UCSD-AML1 (cell line): ENCODE results near the gene SLC13A3.

Experiments used
- DNase-seq: peaks from one replicate; lab custom pipeline; 2025; ENCODE audit not compliant: unreplicated experiment; lab: John Stamatoyannopoulos, UW

SLC13A3 gene

DNA sequence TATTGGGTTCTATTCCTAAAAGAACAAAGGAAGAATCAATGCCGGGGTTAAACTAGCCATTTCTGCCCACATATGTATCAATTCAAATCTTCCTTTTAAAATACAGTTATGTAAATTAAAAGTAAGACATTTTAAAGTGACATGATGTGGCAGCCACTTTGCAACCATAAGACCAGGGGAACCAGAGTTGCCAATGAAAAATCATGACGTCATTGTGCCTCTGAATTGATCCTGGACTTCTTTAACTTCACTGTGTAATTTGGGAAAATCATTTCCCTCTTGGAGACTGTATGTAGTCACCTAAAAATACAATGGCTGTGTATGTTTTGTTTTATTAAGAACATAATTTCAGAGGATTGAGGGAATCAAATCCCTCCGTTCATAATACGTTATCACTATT is 42.2 kb downstream of the SLC13A3 start:
- no peak for DNase-seq

DNA sequence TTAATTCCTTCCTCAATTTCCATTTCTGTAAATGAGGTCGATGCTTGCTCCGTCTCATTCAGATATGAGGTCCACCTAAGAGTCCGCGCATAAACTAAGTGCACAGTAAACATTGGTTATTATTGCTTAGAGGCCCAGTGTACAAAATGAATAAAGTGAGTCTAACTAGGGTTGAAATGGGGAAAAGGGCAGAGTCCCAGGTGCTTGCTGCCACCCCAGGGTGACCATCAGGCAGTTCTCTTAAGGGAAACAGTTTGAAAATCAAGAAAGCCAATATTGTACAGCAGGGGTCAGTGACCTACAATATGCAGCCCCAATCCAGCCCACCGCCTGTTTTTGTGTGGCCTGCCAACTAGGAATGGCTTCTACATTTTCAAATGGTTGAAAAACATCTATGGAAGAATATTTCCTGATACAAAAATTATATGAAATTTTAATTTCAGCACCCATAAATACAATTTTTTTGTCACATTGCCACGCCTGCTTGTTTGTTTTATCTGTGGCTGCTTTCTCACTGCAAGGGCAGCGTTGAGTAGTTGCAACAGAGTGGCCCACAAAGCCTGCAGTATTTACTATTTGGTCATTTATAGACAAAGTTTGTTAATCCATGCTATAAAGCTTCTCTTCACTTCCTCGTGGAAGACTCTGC is 43.3 kb downstream of the SLC13A3 start:
- DNase-seq = no peak

DNA sequence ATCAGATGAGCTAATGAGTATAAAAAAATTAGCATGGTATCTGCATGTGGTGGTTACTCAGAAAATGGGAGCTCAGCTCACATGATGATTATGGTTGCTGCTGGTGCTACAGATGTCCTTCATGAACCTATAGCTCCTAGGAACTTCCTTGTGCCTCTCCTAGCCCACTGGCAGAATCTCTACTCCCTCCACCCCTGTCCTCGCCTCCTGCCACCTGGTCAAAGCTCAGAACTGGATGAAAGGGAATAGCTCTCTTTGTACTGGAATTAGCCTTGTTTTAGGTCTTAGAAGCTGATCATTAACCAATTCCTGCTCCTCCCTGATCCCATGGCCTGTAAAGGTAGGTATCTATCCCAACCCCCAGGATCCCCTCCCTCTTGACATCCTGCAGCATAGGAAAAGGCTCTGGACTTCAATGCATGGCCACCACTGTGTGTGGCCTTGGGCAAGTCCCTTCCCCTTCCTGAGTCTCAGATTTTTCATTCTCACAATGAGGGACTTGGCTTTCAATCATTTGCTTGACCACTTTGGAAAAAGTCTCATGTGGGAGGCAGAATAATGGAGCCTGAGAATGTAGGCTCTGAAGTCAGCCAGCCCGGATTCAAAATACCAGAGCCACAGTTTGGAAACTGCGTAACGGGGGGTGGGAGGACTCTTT is 43.9 kb downstream of the SLC13A3 start:
- DNase-seq = no peak

DNA sequence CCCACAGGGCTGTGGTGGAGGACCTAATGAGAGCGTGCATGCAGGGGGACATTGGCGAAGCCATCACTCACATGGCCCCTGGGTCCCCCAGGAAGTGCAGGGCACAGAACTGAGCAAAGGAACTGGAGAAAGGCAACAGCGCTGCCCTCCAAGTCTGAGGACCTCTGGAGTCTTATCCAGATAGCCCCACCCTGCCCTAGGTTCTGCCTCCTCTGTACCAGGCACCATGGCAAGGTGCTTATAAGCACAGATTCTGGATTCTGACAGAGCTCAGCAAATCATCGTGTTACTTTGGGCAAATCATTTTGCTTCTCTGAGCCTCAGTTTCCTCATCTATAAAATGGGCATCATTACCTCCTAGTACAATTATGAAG is 44.5 kb downstream of the SLC13A3 start:
- DNase-seq = no peak

DNA sequence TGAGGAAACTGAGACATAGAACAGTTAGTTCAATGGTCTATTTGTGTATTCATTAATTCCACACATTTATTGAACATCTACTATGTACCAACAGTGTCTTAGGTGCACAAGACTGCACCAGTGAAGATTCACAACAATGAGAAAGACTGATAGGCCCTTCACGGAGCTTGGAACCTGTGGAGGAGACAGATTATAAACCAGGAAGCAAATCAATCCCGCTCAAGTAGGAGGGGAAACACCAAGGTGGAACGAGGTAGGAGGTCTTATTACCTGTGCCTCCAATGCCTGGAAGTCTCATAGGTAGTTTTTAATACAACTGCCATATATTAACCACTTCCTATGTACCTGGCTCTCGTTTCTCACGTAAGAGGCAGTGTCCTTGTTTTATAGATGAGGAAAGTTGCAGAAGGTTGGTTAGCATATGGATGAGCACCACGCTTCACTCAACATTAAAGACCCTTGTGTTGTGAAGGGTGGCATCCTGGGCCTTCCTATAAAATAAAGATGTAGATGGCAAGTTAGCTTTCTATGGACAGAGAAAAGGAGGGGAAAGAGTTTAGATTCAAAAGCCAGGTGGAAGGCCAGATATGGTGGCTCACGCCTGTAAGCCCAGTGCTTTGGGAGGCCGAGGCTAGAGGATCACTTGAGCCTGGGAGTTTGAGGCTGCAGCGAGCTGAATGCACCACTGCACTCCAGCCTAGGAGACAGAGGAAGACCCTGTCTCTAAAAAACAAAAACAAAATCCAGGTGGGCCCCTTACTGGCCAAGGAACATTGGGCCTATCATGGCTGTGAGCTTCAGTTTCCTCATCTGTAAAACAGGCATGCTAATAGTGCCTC is 45.1 kb downstream of the SLC13A3 start:
- DNase-seq = no peak

DNA sequence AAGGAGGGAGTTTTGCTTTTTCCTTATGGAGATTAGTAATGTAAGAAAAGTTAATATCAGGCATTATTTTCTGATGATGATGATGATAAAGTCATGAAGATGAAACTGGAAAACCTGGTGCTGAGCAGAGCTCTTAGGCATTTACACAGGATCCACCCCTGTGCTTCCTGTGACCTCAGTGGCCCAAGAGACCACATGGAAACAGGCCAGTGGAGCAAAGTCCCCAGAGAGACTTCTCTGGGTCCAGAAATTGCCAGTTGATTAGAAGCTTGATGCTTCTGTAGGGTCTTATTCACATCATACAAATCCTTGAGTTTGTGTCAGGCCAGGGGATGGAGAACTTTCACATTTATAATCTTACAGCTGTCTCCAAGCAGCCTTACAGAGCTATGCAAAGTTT is 46.1 kb downstream of the SLC13A3 start:
- DNase-seq = no peak

DNA sequence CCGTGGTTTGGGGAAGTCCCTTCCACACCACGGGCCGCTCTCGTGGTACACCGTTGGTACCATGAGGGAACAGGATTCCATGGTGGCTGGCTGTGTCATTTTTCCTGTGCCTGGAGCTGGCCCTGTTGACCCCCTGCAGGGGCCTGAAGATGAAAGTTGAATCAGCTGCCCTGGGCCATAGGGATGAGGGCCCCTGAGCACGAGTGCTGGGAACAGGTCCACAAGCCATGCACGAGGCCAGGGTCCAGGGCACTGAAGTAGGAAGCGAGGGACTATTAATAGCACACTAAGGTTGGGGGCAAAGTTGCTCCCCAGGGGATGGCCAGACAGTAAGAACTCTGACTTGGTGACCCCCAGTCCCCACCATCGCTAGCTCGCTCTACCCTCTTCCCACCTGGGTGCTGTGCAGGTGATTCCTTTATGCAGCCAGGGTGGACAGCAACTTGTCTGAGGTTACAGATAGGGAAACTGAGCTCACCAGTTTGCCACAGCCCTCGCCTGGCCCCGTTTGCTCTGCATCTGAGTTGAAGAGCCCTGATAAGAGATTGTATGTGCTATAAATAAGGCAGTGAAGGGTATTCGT is 46.6 kb downstream of the SLC13A3 start:
- DNase-seq = no peak

DNA sequence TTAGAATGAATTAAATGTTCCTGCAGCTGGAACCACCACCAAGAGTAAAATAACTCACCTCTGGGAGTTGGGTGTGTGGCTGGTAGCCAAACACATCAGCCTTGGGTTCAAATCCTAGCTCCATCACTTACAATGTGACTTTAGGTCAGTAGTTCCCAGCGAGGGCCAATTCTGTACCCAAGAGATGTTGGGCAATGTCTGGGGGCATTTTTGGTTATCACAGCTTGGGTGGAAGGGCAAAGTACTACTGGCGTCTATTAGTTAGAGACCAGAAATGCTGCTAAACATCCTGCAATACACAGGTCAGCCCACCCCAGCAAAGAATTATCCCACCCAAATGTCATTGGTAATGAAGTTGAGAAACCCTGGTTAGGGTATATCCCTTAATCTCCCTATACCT is 48.8 kb downstream of the SLC13A3 start:
- no peak for DNase-seq

DNA sequence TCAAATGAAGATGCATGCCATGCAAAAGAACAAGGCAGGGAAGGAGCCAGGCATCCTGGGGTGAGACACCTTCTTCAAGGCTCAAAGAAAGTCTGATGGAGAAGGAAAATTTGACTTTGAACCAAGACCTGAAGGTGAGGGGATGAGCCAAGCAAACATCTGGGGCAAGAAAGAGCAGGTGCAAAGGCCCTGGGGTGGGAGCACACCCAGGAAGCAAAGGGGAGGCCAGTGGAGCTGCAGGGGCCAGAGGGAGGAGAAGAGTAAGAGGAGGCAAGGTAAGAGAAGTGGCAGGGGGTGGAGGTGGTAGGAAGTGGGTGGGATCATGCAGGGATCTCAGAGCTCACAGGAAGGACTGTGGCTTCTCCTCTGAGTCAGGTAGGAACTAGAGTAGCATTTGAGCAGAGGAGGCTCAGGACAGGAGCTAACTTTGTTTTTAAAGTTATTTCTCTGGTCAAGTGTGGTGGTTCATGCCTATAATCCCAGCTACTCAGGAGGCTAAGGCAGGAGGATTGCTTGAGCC is 49.6 kb downstream of the SLC13A3 start:
- no peak for DNase-seq

DNA sequence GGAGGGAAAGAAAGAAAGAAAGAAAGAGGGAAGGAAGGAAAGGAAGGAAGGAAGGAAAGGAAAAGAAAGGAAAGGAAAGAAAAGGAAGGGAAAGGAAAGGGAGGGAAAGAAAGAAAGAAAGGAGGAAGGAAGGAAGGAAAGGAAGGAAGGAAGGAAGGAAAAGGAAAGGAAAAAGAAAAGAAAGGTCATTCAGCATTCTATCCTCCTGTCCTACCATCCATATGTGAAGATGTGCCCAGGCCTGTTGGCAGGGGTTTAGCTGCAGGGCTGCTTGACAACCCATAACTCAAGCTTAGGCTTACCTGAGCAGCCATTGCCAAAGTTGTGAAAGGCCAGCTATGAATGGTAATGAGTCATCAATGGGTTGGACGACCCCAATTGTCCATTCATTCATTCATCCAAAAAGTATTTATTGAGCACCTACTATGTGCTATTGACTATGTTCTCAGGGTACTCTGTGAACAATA is 50.9 kb downstream of the SLC13A3 start:
- DNase-seq = no peak

DNA sequence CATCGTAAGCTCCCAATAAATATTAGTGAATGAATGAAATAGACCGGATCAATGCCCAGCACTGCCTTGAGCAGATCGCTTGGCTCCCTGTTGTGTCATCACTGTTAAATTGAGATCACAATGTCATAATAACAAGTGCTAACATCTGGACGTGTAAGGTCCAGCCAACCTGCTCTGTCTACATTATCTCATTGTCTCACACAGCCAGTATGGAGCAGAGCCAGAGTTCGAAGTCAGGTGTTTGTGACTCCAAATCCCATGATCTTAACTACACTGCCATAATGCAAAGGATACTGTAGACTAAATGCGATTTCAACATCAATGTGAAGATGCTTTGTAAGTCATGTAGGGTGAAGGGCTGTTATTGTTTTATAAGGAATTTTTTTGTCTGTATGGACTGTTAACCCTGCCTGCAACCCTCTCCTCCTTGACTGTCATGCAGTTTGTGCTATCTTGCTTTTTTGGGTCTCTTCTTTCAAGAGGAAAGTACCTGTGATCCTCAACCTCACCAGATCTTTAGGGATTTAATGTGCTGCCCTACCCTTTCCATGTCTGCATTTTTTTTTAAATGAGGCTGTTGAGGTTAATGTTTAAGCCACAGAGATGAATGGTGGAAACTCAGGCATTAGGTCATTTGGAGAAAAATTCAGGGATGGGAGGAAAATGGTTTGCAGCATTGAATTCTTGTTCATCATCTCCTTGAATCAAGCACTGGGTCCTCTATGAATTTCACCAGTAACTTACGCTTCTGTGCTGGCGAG is 51.9 kb downstream of the SLC13A3 start:
- DNase-seq = no peak

DNA sequence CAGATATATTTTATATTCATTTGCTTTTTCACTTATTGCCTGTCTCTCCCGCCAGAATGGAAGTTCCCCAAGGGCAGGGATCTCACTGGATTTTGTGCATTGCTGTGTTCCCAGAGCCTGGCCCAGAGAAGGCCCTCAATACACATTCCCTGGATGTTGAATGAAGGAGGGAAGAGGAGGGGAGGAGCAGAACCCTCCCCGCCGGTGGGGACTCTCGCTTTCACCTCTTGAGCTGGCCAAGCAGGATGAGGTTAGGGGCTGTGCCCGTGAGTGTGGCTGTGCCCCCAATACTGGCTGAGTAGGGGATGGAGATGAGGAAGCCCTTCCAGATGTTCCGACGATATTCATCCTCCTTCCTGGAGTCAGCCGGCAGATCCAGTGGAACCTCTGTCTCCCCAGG is 55.3 kb downstream of the SLC13A3 start:
- DNase-seq = no peak

DNA sequence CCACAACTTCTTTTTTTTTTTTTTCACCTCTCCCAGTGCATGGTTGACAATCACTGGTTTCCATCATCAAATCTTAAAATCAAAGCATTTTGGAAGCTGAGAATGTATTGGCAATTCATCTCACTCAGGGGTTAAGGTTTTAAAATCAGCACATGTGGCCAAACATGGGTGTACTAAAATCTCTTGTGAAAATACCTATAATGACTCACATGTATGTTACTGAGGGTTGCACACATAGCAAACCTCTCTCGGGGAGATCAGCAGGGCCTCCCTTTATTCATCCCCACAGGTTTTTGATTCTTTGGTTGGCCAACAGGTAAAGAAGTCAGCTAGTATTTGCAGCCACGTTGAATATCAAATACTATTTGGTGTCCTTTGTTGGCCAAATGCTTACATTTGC is 56.5 kb downstream of the SLC13A3 start:
- no peak for DNase-seq

DNA sequence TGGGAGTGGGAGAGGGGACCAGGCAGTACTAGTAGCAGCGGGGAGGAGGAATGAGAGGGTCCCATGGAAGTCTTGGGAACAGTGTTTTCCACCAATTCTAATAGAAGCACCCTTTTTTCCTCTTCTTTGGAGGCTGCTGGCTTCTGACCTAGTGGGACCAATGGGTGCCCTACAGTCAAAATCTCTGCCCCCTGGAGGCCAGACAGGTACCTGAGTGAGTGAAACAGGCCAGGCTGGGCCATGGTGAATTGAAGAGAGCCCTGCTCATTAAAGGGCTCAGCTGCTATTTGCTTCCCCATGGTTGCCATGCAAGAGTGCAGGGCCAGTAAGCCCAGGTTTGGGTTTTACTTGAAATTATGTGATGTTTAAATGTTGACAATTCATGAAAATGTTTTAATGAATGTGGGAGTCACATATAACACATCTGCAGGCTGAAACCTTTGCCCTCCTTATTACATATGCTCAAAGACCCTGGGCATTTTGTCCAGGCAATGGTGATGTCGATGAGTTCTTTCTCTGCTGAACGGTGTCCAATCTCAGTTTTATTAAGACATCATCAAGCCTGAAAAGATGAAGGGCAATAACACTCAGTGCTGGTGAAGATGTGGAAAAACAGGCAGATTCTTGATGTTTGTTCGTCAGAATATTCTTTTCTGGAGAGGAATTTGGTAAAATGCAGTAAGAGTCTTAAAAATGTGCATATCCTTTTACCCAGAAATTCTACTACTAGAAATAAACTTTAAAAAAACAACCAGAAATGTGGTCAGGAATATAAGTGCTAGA is 58.5 kb downstream of the SLC13A3 start:
- no peak for DNase-seq

DNA sequence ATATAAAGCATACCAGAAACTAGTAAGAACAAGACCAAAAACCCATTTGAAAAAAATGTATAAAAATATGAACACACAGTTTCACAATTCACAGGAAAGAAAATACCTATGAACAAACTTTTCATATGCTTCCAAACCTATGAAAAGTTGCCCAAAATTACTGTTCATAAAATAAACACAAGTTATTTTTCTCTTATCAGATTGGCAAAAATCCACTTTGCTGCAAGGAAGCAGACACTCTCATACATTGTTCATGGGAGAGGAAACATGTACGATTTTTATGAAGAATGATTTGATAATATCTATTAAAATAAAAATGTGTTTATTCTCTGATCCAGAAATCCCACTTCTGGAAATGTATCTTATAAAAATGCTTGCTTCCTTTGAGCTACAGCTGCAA is 60.8 kb downstream of the SLC13A3 start:
- DNase-seq = no peak

DNA sequence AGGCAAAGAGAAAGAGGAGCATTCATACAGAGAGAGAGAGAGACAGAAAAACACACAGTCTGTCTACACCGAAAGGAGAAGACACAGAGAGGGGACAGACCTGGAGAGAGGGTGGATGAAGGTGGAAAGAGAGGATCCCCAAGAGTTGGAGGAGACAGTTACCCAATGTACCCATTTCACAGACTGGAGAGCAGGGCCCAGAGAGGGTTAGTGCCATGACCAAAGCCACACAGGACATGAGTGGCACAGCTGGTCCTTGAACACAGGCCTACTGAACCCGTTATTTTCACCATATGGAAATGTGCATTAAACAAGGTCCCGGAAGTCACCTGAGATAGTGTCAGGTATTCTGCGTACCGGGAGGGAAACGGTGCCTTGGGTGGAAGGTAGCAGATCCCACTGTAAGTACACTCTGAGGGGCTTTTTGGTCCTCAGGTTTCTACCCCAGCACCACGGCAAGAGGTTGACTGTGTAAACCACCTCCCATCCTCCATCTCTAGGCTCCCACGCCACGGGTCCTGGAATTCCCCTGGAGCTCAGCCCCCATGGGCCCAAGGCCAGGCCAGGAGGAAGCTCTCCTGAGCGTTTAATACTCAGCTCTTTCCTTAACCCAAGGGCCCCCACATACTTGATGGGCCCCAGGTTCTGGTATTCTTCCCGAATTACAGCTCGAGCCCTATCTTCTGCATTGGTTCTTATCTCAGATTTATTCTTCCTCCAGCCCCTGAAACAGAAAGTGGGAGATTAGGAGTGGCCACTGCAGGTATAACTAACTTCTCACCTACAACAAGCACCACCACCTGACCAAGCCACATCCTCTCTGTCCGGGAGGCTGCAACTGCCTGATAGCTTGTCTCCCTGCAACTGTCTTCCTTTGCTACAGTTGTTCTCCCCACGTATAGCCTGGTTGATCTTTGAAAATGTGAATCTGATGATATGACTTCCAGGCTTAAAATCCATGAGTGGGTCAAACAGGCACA is 62.4 kb downstream of the SLC13A3 start:
- DNase-seq = no peak

DNA sequence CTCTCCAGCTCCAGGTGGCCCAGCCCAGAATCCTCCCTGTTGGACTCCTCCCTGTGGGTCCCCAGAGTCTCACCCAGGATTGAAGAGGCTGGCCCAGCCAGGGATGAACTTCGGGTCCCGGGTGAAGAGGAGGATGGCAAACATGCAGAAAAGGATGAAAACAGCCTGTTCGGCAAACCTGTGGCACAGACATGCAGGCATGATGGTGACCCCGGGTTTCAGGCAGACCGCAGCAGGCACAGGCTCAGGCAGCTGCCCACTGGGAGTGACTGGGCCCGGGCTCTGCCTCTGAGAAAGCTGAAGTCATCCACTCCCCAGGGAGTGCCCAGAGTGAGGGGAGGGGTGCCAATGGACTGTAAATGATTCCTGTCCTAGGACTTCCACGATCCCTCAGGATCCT is 63.3 kb downstream of the SLC13A3 start:
- no peak for DNase-seq

DNA sequence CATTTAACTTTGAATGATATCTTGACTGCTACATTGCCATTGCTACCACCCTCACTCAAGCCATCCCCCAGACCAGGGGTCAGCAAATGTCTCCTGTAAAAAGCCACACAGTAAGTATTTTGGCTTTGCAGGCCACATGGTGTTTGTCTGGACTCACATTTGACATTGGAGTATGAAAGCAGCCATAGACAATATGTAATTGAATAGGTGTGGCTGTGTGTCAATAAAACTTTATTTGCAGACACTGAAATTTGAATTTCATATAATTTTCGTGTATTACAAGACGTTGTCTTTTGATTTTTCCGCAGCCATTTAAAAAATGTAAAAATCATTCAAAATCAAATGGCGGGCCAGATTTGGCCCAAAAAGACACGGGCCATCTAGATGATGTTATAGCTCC is 64.5 kb downstream of the SLC13A3 start:
- no peak for DNase-seq

DNA sequence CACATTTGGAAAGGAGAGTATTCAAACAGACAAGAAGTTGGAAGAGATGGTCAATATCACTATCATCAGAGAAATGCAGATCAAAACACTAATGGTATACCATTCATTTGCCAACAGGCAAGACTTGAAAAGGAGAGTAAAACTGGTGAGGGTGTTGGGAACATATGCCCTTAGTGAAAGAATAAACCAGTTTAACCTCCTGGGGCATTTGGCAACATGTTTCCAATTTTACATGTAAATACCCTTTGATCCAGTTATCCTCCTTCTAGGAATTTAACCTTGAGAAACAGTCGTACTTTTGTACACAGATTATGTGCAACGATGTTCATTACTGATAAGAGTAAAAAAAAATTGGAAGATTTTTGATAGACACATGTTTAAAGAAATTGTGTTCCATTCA is 66.8 kb downstream of the SLC13A3 start:
- no peak for DNase-seq
